Measurements from ENCODE around the gene UPK1A. TPM values are rescaled to one million over a fixed set of nuclear protein-coding genes. Genes with fewer than 3 reads are reported as not detected.

Gene UPK1A
- total and polyA plus RNA-seq, 10 of the 15 experiments (the other 5 are each of a cell fraction or from before 2014, with no cell fraction given), result 0.15 to 1.9 (median 0.26) TPM; not detected in 7

DNA sequence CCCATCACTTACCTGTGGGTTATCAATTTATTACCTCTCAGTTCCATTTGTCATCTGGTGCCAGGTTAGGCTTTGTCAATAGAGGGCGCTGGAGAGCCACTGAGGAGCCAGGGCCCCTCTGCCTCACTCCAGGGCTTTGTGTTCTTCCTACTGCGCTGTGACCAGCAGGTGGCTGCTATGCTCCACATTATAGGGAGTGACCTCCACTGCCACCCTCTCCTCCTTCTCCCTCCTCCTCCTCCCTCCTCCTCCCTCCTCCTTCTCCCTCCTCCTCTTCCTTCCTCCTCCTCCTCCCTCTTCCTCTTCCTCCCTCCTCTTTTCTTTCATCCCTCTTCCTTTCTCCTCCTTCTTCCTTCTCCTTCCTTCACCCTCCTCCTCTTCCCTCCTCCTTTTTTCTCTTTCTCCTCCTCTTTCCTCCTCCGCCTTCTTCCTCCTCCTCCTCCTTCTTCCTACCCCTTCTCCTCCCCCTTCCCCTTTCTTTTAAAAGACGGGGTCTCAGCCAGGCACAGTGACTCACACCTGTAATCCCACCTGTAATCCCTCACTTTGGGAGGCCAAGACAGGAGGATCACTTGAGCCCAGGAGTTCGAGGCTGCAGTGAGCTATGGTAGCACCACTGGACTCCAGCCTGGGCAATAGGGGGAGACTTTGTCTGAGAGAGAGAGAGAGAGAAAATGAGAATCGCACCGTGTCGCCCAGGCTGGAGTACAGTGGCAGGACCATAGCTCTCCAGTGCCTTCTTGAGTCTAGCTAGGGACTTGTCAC is 27.7 kb downstream of the UPK1A start (continued):
- TF ChIP-seq, protein P1, sequence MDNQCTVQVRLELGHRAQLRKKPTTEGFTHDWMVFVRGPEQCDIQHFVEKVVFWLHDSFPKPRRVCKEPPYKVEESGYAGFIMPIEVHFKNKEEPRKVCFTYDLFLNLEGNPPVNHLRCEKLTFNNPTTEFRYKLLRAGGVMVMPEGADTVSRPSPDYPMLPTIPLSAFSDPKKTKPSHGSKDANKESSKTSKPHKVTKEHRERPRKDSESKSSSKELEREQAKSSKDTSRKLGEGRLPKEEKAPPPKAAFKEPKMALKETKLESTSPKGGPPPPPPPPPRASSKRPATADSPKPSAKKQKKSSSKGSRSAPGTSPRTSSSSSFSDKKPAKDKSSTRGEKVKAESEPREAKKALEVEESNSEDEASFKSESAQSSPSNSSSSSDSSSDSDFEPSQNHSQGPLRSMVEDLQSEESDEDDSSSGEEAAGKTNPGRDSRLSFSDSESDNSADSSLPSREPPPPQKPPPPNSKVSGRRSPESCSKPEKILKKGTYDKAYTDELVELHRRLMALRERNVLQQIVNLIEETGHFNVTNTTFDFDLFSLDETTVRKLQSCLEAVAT (IDR thresholded peaks at IDR 0.05), result peak; percentile 71; the same call in 1 of the 2 replicates
- peak; percentile 94; the same call in 1 of the 2 replicates for TF ChIP-seq WRNIP1 (IDR thresholded peaks at IDR 0.05; ENCODE audit: borderline replicate concordance, low read depth, low read length)
- TF ChIP-seq NFIC (IDR thresholded peaks at IDR 0.05; ENCODE audit: low read depth, low read length), result no peak
- no peak for TF ChIP-seq SPI1 (IDR thresholded peaks at IDR 0.05; ENCODE audit: borderline replicate concordance, insufficient read depth, low read depth, low read length)
- no peak for TF ChIP-seq DPF2 (IDR thresholded peaks at IDR 0.05)
- TF ChIP-seq, protein P2, sequence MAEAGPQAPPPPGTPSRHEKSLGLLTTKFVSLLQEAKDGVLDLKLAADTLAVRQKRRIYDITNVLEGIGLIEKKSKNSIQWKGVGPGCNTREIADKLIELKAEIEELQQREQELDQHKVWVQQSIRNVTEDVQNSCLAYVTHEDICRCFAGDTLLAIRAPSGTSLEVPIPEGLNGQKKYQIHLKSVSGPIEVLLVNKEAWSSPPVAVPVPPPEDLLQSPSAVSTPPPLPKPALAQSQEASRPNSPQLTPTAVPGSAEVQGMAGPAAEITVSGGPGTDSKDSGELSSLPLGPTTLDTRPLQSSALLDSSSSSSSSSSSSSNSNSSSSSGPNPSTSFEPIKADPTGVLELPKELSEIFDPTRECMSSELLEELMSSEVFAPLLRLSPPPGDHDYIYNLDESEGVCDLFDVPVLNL (IDR thresholded peaks at IDR 0.05; ENCODE audit: low read depth, low read length), result no peak
- TF ChIP-seq CEBPB (IDR thresholded peaks at IDR 0.05; ENCODE audit: borderline replicate concordance in 1 of 2, low read depth in 2 of 2, low read length in 2 of 2), result no peak; a peak in 1 of 4 replicates
- TF ChIP-seq ZZZ3 (IDR thresholded peaks at IDR 0.05; ENCODE audit: control insufficient read depth, insufficient read length, low read depth), result no peak
- no peak for TF ChIP-seq KAT2A (conservative IDR thresholded peaks at IDR 0.05; ENCODE audit: control insufficient read depth, low read depth, low read length)
- TF ChIP-seq, protein P3, sequence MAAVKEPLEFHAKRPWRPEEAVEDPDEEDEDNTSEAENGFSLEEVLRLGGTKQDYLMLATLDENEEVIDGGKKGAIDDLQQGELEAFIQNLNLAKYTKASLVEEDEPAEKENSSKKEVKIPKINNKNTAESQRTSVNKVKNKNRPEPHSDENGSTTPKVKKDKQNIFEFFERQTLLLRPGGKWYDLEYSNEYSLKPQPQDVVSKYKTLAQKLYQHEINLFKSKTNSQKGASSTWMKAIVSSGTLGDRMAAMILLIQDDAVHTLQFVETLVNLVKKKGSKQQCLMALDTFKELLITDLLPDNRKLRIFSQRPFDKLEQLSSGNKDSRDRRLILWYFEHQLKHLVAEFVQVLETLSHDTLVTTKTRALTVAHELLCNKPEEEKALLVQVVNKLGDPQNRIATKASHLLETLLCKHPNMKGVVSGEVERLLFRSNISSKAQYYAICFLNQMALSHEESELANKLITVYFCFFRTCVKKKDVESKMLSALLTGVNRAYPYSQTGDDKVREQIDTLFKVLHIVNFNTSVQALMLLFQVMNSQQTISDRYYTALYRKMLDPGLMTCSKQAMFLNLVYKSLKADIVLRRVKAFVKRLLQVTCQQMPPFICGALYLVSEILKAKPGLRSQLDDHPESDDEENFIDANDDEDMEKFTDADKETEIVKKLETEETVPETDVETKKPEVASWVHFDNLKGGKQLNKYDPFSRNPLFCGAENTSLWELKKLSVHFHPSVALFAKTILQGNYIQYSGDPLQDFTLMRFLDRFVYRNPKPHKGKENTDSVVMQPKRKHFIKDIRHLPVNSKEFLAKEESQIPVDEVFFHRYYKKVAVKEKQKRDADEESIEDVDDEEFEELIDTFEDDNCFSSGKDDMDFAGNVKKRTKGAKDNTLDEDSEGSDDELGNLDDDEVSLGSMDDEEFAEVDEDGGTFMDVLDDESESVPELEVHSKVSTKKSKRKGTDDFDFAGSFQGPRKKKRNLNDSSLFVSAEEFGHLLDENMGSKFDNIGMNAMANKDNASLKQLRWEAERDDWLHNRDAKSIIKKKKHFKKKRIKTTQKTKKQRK (IDR thresholded peaks at IDR 0.05; ENCODE audit: low read depth, low read length), result no peak
- TF ChIP-seq, protein P4, sequence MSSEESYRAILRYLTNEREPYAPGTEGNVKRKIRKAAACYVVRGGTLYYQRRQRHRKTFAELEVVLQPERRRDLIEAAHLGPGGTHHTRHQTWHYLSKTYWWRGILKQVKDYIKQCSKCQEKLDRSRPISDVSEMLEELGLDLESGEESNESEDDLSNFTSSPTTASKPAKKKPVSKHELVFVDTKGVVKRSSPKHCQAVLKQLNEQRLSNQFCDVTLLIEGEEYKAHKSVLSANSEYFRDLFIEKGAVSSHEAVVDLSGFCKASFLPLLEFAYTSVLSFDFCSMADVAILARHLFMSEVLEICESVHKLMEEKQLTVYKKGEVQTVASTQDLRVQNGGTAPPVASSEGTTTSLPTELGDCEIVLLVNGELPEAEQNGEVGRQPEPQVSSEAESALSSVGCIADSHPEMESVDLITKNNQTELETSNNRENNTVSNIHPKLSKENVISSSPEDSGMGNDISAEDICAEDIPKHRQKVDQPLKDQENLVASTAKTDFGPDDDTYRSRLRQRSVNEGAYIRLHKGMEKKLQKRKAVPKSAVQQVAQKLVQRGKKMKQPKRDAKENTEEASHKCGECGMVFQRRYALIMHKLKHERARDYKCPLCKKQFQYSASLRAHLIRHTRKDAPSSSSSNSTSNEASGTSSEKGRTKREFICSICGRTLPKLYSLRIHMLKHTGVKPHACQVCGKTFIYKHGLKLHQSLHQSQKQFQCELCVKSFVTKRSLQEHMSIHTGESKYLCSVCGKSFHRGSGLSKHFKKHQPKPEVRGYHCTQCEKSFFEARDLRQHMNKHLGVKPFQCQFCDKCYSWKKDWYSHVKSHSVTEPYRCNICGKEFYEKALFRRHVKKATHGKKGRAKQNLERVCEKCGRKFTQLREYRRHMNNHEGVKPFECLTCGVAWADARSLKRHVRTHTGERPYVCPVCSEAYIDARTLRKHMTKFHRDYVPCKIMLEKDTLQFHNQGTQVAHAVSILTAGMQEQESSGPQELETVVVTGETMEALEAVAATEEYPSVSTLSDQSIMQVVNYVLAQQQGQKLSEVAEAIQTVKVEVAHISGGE (CRISPR knock-in tag; IDR thresholded peaks at IDR 0.05), result no peak
- TF ChIP-seq NR2C2 (IDR thresholded peaks at IDR 0.05; ENCODE audit: borderline replicate concordance, control insufficient read depth, insufficient read length, low read depth), result no peak
- TF ChIP-seq PAX8 (IDR thresholded peaks at IDR 0.05), result no peak
- TF ChIP-seq TCF7 (IDR thresholded peaks at IDR 0.05; ENCODE audit: borderline replicate concordance), result no peak
- TF ChIP-seq EZH2 (IDR thresholded peaks at IDR 0.05; ENCODE audit: borderline replicate concordance, control insufficient read depth, low read depth, low read length), result no peak
- no peak for TF ChIP-seq MTA3 (IDR thresholded peaks at IDR 0.05; ENCODE audit: borderline replicate concordance, low read length)
- TF ChIP-seq SRF (IDR thresholded peaks at IDR 0.05; ENCODE audit: low read depth in 2 of 2, low read length in 2 of 2), result 0 out of 4 replicates have a peak, but pooled peaks of 1 of the 2 experiments have one; percentile 48
